Left hindlimb (tissue), 1 donor: Measurements from ENCODE around the gene GPRC5B.

Experiments
- DNase-seq: peaks from one replicate; pipeline ENCODE4 v3.0.0-alpha.2; 2018

GPRC5B gene

DNA sequence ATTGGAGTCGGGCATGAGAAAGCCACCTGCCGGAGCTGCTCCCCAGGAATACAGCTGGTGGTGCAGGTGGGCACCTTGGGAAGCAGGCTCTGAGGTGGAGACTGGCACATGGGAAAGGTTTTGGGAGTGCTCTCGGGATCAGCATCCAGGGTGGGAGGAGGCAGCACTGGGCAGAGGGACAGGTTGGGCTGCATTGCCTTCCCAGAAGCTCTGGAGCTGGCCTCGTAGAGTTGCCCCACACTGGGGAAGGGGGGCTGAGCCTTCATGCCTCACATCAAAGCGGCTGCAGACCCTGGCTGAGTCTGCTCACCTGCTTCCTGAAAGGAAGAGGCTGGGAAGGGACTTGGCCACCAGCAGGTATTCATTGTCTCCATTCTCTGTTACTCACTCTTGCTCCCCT lies 13.5 kb upstream of the GPRC5B start:
- DNase-seq, result no peak

DNA sequence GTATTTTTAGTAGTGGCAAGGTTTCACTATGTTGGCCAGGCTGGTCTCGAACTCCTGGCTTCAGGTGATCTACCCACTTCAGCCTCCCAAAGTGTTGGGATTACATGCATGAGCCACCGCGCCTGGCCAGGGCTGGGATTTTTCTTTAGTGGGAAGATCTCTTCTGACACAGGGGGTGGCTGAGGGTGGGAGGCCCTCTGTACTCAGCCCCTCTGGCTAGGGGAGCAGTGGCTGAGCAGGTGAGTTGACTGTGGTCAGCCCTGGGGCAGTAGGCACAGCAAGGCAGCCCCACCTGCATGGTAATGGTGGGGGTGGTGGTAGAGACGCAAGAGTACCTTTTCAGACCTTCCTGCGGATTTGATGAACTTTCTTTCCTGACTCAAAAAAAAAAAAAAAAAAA lies 12.3 kb upstream of the GPRC5B start:
- no peak for DNase-seq

DNA sequence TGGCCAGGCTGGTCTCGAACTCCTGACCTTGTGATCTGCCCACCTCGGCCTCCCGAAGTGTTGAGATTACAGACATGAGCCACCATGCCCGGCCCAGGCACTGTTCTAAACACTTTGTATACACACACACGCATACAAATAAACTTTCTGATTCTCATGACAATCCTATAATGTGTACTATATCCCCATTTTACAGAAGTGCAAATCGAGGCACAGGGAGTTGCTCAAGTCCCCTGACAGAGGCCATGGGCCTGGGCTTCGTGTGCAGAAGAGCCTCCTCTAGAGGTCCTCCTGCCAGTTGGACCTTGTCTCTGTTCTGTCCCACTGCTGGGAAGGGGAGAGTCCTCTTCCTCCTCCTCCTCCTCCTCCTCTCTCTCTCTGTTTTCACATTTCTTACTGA lies 9.9 kb upstream of the GPRC5B start:
- DNase-seq, result no peak

DNA sequence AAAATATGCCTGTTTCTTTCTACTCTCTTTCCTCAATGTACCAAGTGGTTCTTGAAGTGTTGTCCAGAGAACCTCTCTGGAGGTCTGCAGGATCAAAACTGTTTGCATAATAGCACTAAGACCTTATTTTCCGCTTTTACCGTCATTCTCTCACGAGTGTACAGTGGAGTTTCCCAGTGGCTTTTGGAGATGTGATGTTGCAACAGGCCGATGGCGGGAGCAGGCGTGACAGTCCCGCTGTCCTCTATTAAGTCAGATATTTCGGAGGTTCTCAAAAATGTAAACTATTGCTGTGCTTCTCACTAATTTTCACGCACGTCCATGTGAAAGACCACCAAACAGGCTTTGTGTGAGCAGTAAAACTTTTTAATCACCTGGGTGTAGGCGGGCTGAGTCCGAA lies 8.3 kb upstream of the GPRC5B start:
- DNase-seq, result no peak

DNA sequence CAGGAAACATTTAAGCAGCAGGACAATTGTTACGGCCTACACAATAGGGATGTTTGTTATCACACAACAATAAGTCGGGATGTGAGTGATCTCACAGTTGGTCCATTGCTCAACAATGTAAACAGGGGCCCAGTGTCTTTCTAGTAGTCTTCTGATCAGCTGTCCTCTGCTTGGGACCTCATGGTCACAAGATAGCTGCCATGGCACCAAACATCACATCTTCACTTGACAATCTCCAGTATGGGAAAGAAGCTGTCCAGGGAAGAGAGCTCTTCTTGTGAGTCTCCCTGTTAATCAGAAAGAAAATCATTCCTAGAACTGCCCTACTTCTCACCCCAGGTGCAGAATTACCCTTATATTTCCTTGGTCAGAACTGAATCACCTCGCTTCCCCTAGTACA lies 6.3 kb upstream of the GPRC5B start:
- no peak for DNase-seq

DNA sequence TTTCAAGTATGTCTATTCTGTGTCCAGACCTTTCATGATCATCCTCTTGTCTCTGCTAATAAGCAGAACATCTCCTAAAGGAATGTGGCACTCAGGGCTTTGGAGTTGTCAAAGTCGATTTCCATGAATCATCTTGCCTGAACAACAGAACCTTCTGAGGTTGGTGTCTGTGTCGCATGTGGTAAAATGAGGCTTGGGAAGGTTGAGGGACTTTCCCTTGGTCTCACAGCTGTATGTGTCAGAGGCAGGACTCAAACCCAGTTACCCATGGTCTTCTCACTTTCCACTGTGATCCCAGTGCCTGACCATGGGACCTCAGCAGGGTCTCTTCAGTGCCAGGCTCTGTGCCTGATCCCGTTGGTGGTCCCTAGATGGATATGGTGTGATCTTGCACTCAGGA lies 4.2 kb upstream of the GPRC5B start:
- no peak for DNase-seq

DNA sequence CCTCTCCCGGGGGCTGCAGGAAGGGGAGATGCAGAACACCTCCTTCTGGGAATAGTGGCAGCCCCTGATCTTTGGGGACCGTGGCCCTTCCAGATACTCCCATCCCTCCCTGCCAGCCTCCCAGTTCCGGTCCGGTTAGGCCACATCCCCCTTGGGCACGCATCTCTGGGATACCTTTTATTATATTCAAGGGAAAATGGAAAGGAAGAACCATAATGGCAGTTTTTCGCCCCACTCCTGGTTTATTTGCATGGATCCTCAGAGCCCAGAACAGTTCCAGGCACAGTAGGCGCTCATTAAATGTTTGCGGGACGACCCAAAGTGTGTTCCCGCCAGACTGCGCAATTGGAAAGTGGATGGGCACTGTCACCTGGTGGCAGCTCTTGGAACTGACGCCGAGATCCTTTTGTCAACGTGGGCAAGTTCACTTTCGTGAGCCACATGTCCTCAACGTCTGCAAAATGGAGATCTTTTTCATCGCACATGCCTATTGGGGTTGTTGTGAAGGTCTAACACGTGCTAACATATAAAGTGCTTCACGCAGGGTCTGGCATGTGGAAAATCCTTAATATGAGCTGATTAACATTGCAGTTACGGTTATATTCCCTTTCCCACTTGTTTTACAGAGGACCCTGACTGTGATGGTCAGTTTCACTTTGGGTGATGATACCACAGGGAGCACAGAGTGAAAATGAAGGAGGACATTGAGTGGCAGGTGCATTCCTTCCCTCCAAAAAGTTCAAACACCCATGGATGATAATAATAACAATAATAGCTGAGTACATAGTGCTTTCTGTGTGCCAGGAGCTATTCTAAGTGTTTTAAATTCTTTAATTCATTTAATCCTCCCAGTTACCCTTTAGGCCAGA lies 1.7 kb upstream of the GPRC5B start:
- DNase-seq, result peak; percentile 87

DNA sequence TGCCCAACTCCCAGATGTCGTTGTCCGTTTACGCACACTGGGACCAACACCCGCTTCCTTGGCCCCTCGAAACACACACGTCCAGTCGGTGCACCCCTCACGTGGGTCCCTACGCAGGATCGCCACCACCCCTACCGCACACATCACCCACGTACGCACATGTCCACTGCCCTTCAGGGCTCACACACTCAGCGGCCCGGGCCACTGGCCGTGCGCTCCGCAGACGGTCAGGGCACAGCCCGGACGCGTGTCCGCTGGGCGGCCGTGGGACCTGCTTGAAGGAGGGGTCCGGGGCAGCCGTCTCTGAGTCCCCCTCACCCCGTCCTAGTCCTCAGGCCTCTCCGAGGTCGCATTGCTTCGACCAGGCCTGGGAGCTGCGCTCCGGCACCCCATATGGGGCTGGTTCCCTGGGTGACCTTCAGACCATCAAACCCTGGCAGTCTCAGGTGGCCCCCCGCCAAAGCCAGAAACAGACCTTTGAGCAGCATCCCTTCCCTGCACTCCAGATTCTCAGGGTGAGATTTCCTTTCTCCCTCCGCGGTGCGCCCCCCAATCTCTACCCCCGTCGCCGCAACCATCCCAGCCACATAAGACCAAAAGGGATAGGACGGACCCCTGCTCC lies 914 bp upstream of the GPRC5B start:
- DNase-seq, result peak; percentile 61

DNA sequence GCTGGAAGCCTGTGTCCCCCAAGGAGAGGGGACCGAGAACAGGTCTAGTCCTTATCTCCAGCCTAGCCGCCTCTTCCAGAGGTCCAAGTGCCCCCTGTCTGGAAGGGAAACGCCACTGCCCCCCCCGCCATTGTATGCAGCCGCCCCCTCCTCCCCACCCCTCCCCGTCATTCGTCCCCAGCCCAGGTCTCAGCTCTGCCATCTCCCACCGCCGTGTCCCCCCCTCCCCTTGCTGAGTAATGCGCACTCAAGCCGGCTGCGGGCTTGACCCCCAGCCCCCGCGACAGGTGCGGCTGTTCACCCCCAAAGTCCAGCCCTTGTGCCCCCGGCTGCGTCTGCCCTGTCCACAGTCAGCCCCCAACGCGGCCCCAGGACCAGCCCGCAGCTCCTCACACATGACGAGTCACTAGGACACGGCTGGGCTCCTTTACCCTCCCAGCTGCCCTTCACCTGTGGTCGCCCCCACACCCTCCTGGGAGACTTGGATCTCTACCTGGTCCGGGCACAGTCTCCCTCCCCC lies 622 bp downstream of the GPRC5B start:
- peak; percentile 58 for DNase-seq

DNA sequence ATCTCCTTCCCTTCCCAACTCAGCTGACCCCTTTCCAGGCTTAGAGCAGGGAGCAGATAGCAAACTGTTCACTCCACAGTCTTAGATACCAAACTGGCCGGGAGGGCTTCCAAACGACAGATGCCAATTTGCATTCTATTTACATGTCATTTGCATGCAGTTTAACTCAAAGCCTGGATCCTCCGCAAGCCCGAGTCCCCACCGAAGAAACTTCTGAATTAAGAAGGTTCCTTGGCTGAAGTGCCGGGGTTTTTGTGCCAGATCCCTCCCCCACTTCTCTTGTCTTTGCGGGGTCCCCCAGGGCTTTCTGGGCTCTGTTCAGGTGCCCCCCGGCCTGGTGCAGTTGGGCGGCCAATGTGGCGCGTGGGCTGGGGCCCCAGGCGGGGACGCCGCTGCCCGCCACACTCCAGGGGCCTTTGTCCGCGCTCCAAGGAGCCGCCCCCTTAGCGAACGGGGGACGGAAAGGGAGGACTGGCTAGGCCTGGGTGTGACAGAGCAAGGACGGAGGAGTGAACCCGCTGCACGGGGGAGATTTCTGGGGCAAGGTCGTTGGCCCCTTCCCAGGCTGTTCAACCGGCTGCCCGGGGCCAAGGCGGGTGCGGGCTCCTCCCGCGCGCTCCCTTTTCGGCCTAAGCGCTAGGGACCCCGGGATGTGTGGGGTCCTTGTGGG lies 1.2 kb downstream of the GPRC5B start:
- peak; percentile 73 for DNase-seq

DNA sequence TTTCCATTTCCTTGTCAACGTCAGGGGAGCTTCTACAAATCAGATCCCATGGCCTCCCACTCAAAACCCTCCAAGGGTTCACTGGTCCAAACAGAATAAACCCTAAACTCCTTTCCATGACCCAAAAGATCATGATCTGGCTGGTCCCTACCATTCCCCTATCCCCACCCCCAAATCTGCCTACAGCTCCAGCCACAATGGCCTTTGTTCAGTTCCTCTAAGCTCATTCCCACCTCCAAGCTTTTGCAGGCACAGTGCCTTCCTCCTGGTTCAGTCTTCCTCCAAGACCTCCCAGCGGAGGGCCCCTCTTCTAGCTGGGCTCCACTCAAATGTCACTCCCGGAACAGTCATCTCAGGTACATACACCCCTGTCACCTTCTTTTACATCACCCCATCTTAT lies 2.0 kb downstream of the GPRC5B start:
- no peak for DNase-seq

DNA sequence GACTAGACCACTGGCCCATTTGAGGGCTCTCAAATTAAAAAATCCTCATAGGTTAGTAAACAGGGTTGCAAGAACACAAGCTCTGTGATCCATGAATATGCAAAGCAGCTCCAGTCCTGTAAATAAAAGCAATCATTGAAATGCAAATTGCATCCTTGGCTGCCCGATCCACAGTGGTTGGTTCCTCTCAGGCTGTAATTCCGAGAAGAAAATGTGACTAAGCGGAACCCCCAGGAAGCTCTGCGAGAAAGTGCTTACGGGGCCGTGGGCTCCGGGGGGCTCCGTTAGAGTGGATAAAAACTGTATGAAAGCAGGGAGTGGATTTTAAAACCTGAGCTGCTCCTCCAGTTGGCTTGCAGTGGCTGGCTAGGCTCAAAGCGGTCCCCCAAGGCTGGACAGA lies 2.5 kb downstream of the GPRC5B start:
- DNase-seq, result no peak

DNA sequence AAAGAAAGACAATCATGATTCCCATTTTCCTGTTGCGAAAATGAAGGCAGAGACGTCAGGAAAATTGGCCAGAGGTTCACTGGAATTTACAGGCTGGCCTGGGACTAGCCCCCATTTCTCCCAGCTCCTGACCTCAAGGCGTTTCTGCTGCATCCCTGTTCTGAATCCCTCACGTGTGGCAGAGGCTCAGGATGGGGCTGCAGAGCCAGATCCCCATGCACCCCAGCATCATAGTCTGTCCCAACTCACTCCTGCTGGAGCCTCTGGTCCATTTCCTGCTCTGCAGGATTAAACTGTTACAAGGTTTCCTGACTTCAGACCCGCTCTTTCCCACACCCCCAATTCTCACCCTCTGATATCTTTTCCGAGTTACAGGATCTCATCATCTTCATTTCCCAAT lies 2.9 kb downstream of the GPRC5B start:
- no peak for DNase-seq

DNA sequence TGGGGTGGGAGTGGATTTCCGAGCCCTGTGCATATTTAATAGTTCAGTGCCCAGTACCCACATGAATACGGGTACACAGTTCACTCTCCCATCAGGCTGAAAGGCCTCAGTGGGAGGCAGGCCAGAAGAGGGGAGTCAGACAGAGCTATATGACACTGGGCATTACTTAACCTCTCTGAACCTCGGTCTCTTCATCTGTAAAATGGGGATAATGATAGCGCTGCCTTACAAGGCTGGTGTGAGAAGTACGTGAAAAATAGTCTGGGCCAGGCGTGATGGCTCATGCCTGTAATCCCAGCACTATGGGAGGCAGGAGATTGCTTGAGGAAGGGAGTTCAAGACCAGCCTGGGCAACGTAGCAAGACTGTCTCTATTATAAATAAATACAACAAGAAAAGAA lies 3.6 kb downstream of the GPRC5B start:
- no peak for DNase-seq

DNA sequence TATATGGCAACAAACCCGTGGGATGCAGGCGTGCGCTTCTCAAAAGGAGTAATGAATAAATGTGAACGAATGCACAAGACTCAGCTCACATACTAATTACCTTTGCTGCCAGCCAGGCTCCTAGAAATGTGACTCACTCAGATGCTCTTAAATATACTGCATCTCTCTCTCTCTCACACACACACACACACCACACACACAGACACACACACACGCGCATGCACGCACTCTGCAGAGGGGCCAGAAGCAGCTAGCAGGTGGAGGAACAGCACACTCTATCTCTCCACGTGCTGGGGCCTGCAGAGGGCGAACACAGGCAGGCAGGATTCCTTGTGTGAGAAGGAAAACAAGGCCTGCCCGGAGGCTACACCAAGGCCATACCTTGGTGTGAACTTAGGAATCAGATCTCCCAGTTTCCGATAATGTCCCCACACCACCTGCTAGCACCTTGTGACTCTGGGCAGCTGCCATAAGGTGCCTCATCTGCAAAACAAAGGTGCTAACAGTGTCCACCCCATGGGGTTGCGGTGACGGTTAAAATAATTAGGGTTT lies 5.3 kb downstream of the GPRC5B start:
- DNase-seq, result no peak

DNA sequence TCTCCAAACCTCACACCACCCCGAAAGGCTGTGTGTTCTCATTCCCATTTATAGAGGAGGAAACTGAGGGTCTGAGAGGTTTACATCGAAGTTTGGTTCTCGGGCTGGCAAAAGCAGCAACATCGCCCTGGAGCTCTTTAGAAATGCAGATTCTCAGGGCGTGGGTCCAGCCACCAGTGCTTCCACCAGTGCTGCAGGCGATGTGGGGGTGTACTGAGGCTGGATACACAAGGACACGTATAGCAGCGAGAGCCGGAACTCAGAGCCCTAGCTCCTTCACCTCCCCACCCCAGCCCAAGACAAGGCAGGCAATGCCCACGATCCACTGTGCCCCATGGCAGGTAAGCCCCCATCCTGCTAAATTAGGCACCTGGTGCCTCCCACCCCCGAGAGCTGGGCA lies 5.9 kb downstream of the GPRC5B start:
- DNase-seq, result no peak

DNA sequence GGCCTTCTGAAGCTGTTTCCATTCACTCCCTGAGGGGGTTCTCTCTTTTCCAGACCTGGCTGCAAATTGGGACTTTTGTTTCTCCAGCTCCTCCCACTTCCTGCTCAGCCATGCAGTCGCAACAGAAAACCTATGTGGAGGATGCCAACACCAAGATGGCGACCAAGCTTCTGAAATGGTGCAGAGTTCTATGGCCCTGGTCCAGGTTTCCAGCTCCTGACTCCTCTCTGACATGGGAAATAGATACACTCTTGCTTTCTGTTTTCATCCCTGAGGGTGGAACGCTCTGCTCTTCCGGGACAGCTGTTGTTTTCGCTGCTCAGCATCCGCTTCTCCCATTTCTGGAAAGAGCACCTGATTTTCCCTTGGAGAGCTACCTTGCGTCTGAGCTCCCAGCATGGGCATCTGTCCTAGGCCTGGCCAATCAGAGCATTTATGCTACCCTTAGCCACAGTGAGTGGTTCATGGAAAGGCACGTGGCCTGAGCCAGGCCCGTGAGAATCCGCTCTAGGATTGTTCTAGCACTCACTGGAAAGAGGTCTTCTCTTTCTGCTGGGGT lies 8.1 kb downstream of the GPRC5B start:
- DNase-seq, result no peak

DNA sequence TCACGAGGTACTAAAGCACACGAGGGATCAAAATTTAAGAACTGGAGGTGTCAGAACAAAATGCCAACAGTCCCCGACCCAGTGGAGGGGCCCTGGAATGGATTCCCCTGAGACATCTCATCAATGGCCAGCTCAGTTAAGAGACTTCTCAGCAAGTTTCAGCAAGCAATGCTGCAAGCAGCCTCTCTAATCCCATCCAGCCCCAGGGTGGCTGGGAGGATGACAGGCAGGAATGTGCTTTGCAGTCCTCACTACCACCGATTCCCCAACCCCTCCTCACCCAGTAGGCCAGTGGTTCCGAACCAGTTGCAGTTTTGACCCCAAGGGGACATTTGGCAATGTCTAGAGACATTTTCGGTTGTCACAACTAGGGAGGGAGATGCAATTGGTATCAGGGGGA lies 8.7 kb downstream of the GPRC5B start:
- DNase-seq, result no peak

DNA sequence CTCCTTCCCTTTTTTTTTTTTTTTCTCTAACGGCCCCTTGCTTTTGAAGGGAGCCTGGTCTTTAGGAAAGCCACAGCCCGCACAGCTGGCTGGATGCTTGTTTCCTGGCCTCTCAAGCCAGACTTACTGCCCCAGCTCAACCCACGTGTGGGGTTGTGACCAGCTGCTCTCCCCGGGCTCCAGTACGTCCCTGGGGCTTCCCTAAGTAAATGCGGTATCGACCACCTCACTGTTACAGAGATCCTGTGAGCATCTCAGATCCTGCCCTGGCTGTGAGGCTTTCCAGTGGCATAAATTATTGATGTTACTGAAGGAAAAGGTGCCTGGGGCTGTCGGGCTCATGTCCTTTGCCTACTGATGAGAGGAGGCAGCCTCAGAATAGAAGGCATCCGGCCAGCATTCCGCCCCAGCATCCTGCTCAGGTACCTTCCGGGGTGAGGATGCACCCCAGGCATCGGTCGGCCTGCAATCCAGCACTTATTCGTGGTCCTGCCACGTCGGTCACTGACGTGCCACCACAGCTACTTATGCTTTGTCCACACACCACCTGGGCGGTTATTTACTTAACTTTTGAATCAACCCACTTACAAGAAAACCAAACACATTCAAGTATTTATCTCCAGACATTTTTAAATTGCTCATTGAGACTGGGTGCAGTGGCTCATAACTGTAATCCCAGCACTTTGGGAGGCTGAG lies 9.6 kb downstream of the GPRC5B start:
- no peak for DNase-seq

DNA sequence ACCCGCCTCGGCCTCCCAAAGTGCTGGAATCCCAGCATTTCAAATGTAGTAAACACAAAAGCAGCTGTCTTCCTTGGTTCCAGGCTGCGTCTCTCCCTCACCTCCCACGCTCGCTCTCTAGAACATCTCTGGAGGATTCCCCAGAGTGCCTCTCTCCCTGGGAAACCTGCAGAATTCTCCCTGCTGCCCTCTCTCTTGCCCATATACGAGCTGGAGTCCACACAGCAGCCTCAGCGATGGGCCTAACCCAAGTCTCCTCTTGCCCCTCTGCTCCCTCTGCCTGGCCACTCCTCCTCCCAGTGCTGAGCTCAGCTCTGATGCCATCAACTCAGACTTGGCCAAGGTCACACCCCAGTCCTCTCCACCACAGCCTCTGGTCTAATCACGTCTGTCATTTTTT lies 10.6 kb downstream of the GPRC5B start:
- DNase-seq, result no peak

DNA sequence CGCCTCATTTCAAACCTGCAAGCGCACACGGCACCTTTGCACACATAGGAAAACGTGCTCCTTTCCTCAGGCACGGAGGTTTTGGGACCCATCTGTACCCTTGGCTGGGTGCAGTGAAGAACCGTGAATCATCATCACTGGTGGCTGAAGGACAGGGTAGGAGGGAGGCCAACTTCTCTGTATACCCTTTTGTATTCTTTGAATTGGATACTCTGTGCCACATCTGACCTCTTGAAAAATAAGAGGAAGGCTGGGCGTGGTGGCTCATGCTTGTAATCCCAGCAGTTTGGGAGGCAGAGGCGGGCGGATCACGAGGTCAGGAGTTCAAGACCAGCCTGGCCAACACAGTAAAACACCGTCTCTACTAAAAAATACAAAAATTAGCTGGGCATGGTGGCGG lies 11.7 kb downstream of the GPRC5B start:
- no peak for DNase-seq

DNA sequence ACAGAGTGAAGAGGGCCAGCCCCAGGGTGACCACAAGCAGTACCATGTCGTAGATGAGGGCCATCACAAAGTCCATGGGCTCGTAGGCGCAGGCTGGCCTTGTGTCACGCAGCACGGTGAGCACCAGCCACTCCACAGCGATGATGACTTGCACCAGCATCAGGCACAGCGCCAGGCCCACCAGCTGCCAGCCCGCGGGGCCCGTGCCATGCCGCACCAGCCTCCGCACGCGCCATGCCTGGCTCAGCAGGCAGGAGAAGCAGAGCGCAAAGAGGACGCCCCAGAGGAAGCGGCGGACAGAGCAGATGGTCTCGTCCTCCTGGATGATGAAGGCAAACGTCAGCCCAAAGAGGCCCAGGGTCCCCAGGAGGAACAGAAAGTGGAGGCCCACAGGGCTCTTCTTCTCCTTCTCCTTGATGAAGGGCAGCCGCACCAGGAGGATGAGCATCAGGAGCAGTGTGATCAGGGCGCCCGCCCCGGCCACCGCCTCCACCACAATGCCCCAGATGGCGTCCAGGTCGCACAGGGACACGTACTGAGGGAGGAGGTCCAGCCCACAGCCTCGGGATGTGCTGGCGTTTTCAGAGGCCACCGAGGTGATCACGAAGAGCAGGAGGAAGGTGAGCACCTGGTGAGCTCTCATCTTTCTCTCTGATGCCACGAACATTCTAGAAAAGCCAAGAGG lies 12.3 kb downstream of the GPRC5B start:
- DNase-seq, result no peak
